Measurements from ENCODE around the gene DOCK8. TPM values are rescaled to one million over a fixed set of nuclear protein-coding genes. Genes with fewer than 3 reads are reported as not detected.

DOCK8 gene
- total and polyA plus RNA-seq, 10 of the 15 experiments (the other 5 are each of a cell fraction or from before 2014, with no cell fraction given) = 35.4 to 100 (median 44.7) TPM

- TF ChIP-seq CUX1 (IDR thresholded peaks at IDR 0.05; ENCODE audit: insufficient replicate concordance, low read depth, low read length) = no peak
- TF ChIP-seq SIN3A (IDR thresholded peaks at IDR 0.05; ENCODE audit: low read depth, low read length) = no peak
- no peak for TF ChIP-seq SREBF1 (IDR thresholded peaks at IDR 0.05; ENCODE audit: low read length)
- TF ChIP-seq BCL3 (IDR thresholded peaks at IDR 0.05; ENCODE audit: borderline replicate concordance, insufficient read depth, low read depth, low read length, poor library complexity, severe bottlenecking) = no peak
- no peak for TF ChIP-seq TAF1 (IDR thresholded peaks at IDR 0.05; ENCODE audit: borderline replicate concordance, low read depth, low read length)
- peak in 1 of 2 experiments; percentile 65; a peak in 1 of 4 replicates for TF ChIP-seq ETV6 (conservative IDR thresholded peaks at IDR 0.05 in 1 of 2, IDR thresholded peaks at IDR 0.05 in 1 of 2; ENCODE audit: borderline replicate concordance in 1 of 2, low read depth in 1 of 2)
- peak; percentile 15; the same call in 1 of the 2 replicates for TF ChIP-seq ATF2 (IDR thresholded peaks at IDR 0.05; ENCODE audit: low read length)
- TF ChIP-seq FOS (IDR thresholded peaks at IDR 0.05; ENCODE audit: borderline replicate concordance, extremely low read depth, insufficient read length) = no peak
- TF ChIP-seq CREM (IDR thresholded peaks at IDR 0.05; ENCODE audit: low read depth) = 0 out of 2 replicates have a peak, but pooled peaks have one; percentile 29
- 0 out of 3 replicates have a peak, but pooled peaks have one; percentile 53 for TF ChIP-seq POU2F2 (IDR thresholded peaks at IDR 0.05; ENCODE audit: borderline replicate concordance, low read depth, low read length)
- TF ChIP-seq POLR2AphosphoS5 (IDR thresholded peaks at IDR 0.05; ENCODE audit: low read length) = no peak
- TF ChIP-seq SPI1 (IDR thresholded peaks at IDR 0.05; ENCODE audit: borderline replicate concordance, insufficient read depth, low read depth, low read length) = peak; percentile 66
- TF ChIP-seq IKZF2 (IDR thresholded peaks at IDR 0.05) = peak; percentile 63 to 68; a peak in 3 of 4 replicates
- TF ChIP-seq RBBP5 (conservative IDR thresholded peaks at IDR 0.05) = no peak
- no peak for TF ChIP-seq BCLAF1 (IDR thresholded peaks at IDR 0.05)
- TF ChIP-seq IRF4 (IDR thresholded peaks at IDR 0.05; ENCODE audit: low read depth, low read length) = peak; percentile 93
- TF ChIP-seq RB1 (IDR thresholded peaks at IDR 0.05; ENCODE audit: borderline replicate concordance) = no peak
- TF ChIP-seq TARDBP (IDR thresholded peaks at IDR 0.05; ENCODE audit: borderline replicate concordance) = 0 out of 2 replicates have a peak, but pooled peaks have one; percentile 19
Measured at GRCh38 chr9:297104-297972, 82.7 kb downstream of the DOCK8 start (continued).

All from GM12878 (cell line).